HepG2 (cell line): ENCODE results near the gene SLC25A45. TPM values are rescaled to one million over a fixed set of nuclear protein-coding genes. Genes with fewer than 3 reads are reported as not detected.

Experiments
- BCL6 ChIP-seq: IDR thresholded peaks from 2 replicates; pipeline ENCODE4 v1.6.1; 2016; ENCODE audit warnings: missing genetic modification reagents, missing compliant biosample characterization
- CENPT ChIP-seq: sonication (generic); formaldehyde crosslinking; IDR thresholded peaks from 2 replicates; pipeline ENCODE4 v1.8.0; 2022; ENCODE audit warnings: low read depth, mild to moderate bottlenecking, moderate library complexity, missing genetic modification reagents
- CHD2 ChIP-seq: IDR thresholded peaks from 2 replicates; pipeline ENCODE4 v1.6.1; 2011; ENCODE audit warnings: low read depth, low read length, improper control_type of control experiment
- FOXP1 ChIP-seq, 2 experiments: fragments of 450-650 bp in 1 of 2; IDR thresholded peaks; 2 replicates each; pipeline ENCODE4 v1.6.1; 2017 to 2018; ENCODE audit warnings: antibody characterized with exemption in 1 of 2
- HHEX ChIP-seq: IDR thresholded peaks from 2 replicates; pipeline ENCODE4 v1.6.1; 2016; ENCODE audit warnings: control low read depth
- HOXD1 ChIP-seq: sonication (generic); formaldehyde crosslinking; IDR thresholded peaks from 2 replicates; pipeline ENCODE4 v1.5.0; 2020; ENCODE audit warnings: missing genetic modification reagents
- MBD4 ChIP-seq: IDR thresholded peaks from 2 replicates; pipeline ENCODE4 v1.6.1; 2012; ENCODE audit warnings: low read length, inconsistent platforms, borderline replicate concordance
- MED13 ChIP-seq: sonication (generic); formaldehyde crosslinking; IDR thresholded peaks from 2 replicates; pipeline ENCODE4 v1.5.0; 2020; ENCODE audit warnings: missing genetic modification reagents
- TBX3 ChIP-seq: fragments of 450-650 bp; IDR thresholded peaks from 2 replicates; pipeline ENCODE4 v1.6.1; 2017; ENCODE audit warnings: antibody characterized with exemption, mild to moderate bottlenecking, inconsistent platforms, borderline replicate concordance
- ZC3H13 ChIP-seq: sonication (generic); formaldehyde crosslinking; IDR thresholded peaks from 2 replicates; pipeline ENCODE4 v1.8.1; 2023; ENCODE audit warnings: mild to moderate bottlenecking, missing genetic modification reagents, moderate library complexity
- ZMAT3 ChIP-seq: sonication (generic); formaldehyde crosslinking; conservative IDR thresholded peaks from 2 replicates; pipeline ENCODE4 v1.7.0; 2021; ENCODE audit warnings: missing genetic modification reagents
- ZNF510 ChIP-seq: sonication (generic); formaldehyde crosslinking; IDR thresholded peaks from 2 replicates; pipeline ENCODE4 v1.4.0; 2020; ENCODE audit warnings: low read depth, mild to moderate bottlenecking, missing genetic modification reagents
- ZNF564 ChIP-seq: sonication (generic); formaldehyde crosslinking; IDR thresholded peaks from 2 replicates; pipeline ENCODE4 v1.8.1; 2023; ENCODE audit warnings: mild to moderate bottlenecking, missing genetic modification reagents
- ZSCAN25 ChIP-seq: sonication (generic); formaldehyde crosslinking; IDR thresholded peaks from 2 replicates; pipeline ENCODE4 v1.8.0; 2022; ENCODE audit warnings: mild to moderate bottlenecking, missing genetic modification reagents
- polyA plus RNA-seq, 8 experiments: library from polyadenylated mRNA; depleted of rRNA in 3 of 8; stranded (reverse) in 7 of 8; unstranded in 1 of 8; fragments of >200 nt; fragmentation: Illumina TruSeq in 4 of 8; extraction: Trizol in 4 of 8; gene quantifications; 2 replicates each; pipeline versions ENCODE4 v1.2.1 to v1.2.3, GENCODE V29; 2011 to 2016; ENCODE audit warnings: low read depth in 4 of 8, missing spikeins in 1 of 8, mixed read lengths in 1 of 8; ENCODE audit not compliant: insufficient read depth in 1 of 8
- total RNA-seq, 5 experiments: library from RNA; depleted of rRNA; stranded (reverse); fragments of >200 nt; fragmentation: Illumina TruSeq; extraction: Trizol; gene quantifications; 2 replicates each; pipeline ENCODE4 v1.2.3, GENCODE V29; 2016; ENCODE audit warnings: low read depth in 1 of 5
- TF ChIP-seq, protein P1 (sequence below): sonication (generic); formaldehyde crosslinking; IDR thresholded peaks from 2 replicates; pipeline ENCODE4 v1.4.0; 2020; ENCODE audit warnings: mild to moderate bottlenecking, missing genetic modification reagents
- TF ChIP-seq, protein P2 (sequence below): sonication (generic); formaldehyde crosslinking; IDR thresholded peaks from 2 replicates; pipeline ENCODE4 v1.4.0; 2020; ENCODE audit warnings: missing genetic modification reagents
- TF ChIP-seq, protein P3 (sequence below): sonication (generic); formaldehyde crosslinking; IDR thresholded peaks from 2 replicates; pipeline ENCODE4 v1.8.0; 2022; ENCODE audit warnings: mild to moderate bottlenecking, missing genetic modification reagents; ENCODE audit not compliant: insufficient replicate concordance
- TF ChIP-seq, protein P4 (sequence below): sonication (generic); formaldehyde crosslinking; IDR thresholded peaks from 2 replicates; pipeline ENCODE4 v1.5.0; 2020; ENCODE audit warnings: mild to moderate bottlenecking, missing genetic modification reagents, borderline replicate concordance

SLC25A45 gene
- total and polyA plus RNA-seq, 2 of the 13 experiments (the other 11 are each of a cell fraction or from before 2014, with no cell fraction given): 1.2 to 3.4 TPM

DNA sequence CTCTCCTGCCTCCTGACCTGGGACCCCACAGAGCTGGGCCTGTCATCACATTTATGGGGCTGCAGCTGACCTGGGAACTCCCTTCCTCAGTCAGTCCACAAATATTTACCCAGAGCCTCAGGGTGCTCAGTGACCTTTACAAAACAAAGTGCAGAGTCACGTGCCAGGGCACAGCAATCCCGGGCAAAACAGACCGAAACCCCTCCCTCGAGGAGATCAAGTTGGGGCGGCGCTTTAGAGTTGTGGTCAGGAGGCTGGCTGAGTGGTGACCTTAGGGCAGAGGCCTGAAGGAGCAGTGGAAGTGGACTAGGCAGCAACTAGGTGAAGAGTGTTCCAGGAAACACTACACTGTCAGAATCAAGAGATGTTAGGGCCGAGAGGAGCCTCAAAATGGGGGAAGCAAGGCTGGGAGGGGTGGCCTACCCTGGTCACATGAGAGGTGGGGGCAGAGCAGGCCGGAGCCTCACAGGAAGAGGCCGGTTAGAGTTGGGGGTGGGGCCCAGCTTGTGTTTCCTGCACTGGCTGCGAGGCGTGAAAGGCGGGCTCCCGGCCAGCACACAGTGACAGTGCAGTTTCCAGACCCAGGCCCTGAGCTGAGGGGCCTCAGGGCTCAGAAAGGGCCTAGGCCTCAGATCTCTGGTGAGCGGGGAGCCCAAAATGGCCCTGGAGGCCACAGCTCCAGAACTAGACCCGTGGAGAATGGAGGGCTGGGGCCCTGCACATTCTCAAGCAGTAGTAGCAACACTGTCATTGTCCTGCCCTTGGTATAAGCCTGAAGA, 36.4 kb upstream of the SLC25A45 start (continued):
- TF ChIP-seq ZNF564 (CRISPR knock-in tag) (peak; percentile 81; the same call in 1 of the 2 replicates), BCL6 (CRISPR knock-in tag) (peak; percentile 87), HOXD1 (CRISPR knock-in tag) (peak; percentile 46), CHD2 (peak; percentile 46; the same call in 1 of the 2 replicates), ZSCAN25 (CRISPR knock-in tag) (peak; percentile 55), TBX3 (peak; percentile 84; the same call in 1 of the 2 replicates), ZMAT3 (CRISPR knock-in tag) (0 out of 2 replicates have a peak, but pooled peaks have one; percentile 13), ZC3H13 (CRISPR knock-in tag) (peak; percentile 94), MED13 (CRISPR knock-in tag) (peak; percentile 79; the same call in 1 of the 2 replicates), MBD4 (no peak), FOXP1 (IDR thresholded peaks at IDR 0.05) (peak; percentile 63), FOXP1 (CRISPR knock-in tag; IDR thresholded peaks at IDR 0.05) (peak; percentile 96), ZNF510 (CRISPR knock-in tag) (no peak), CENPT (CRISPR knock-in tag) (no peak), HHEX (CRISPR knock-in tag) (peak; percentile 86)
- TF ChIP-seq, protein P1, sequence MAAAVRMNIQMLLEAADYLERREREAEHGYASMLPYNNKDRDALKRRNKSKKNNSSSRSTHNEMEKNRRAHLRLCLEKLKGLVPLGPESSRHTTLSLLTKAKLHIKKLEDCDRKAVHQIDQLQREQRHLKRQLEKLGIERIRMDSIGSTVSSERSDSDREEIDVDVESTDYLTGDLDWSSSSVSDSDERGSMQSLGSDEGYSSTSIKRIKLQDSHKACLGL (CRISPR knock-in tag): peak; percentile 75
- TF ChIP-seq, protein P2, sequence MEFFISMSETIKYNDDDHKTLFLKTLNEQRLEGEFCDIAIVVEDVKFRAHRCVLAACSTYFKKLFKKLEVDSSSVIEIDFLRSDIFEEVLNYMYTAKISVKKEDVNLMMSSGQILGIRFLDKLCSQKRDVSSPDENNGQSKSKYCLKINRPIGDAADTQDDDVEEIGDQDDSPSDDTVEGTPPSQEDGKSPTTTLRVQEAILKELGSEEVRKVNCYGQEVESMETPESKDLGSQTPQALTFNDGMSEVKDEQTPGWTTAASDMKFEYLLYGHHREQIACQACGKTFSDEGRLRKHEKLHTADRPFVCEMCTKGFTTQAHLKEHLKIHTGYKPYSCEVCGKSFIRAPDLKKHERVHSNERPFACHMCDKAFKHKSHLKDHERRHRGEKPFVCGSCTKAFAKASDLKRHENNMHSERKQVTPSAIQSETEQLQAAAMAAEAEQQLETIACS (CRISPR knock-in tag): no peak
- TF ChIP-seq, protein P3, sequence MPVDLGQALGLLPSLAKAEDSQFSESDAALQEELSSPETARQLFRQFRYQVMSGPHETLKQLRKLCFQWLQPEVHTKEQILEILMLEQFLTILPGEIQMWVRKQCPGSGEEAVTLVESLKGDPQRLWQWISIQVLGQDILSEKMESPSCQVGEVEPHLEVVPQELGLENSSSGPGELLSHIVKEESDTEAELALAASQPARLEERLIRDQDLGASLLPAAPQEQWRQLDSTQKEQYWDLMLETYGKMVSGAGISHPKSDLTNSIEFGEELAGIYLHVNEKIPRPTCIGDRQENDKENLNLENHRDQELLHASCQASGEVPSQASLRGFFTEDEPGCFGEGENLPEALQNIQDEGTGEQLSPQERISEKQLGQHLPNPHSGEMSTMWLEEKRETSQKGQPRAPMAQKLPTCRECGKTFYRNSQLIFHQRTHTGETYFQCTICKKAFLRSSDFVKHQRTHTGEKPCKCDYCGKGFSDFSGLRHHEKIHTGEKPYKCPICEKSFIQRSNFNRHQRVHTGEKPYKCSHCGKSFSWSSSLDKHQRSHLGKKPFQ (CRISPR knock-in tag): no peak
- TF ChIP-seq, protein P4, sequence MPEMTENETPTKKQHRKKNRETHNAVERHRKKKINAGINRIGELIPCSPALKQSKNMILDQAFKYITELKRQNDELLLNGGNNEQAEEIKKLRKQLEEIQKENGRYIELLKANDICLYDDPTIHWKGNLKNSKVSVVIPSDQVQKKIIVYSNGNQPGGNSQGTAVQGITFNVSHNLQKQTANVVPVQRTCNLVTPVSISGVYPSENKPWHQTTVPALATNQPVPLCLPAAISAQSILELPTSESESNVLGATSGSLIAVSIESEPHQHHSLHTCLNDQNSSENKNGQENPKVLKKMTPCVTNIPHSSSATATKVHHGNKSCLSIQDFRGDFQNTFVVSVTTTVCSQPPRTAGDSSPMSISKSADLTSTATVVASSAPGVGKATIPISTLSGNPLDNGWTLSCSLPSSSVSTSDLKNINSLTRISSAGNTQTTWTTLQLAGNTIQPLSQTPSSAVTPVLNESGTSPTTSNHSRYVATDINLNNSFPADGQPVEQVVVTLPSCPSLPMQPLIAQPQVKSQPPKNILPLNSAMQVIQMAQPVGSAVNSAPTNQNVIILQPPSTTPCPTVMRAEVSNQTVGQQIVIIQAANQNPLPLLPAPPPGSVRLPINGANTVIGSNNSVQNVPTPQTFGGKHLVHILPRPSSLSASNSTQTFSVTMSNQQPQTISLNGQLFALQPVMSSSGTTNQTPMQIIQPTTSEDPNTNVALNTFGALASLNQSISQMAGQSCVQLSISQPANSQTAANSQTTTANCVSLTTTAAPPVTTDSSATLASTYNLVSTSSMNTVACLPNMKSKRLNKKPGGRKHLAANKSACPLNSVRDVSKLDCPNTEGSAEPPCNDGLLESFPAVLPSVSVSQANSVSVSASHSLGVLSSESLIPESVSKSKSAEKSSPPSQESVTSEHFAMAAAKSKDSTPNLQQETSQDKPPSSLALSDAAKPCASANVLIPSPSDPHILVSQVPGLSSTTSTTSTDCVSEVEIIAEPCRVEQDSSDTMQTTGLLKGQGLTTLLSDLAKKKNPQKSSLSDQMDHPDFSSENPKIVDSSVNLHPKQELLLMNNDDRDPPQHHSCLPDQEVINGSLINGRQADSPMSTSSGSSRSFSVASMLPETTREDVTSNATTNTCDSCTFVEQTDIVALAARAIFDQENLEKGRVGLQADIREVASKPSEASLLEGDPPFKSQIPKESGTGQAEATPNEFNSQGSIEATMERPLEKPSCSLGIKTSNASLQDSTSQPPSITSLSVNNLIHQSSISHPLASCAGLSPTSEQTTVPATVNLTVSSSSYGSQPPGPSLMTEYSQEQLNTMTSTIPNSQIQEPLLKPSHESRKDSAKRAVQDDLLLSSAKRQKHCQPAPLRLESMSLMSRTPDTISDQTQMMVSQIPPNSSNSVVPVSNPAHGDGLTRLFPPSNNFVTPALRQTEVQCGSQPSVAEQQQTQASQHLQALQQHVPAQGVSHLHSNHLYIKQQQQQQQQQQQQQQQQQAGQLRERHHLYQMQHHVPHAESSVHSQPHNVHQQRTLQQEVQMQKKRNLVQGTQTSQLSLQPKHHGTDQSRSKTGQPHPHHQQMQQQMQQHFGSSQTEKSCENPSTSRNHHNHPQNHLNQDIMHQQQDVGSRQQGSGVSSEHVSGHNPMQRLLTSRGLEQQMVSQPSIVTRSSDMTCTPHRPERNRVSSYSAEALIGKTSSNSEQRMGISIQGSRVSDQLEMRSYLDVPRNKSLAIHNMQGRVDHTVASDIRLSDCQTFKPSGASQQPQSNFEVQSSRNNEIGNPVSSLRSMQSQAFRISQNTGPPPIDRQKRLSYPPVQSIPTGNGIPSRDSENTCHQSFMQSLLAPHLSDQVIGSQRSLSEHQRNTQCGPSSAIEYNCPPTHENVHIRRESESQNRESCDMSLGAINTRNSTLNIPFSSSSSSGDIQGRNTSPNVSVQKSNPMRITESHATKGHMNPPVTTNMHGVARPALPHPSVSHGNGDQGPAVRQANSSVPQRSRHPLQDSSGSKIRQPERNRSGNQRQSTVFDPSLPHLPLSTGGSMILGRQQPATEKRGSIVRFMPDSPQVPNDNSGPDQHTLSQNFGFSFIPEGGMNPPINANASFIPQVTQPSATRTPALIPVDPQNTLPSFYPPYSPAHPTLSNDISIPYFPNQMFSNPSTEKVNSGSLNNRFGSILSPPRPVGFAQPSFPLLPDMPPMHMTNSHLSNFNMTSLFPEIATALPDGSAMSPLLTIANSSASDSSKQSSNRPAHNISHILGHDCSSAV: 0 out of 2 replicates have a peak, but pooled peaks have one; percentile 25
